ENCODE data around the gene ITPKC.

Gene ITPKC

GRCh38 chr19:40690693-40691420, 26.1 kb upstream of the ITPKC start:
- peak; percentile 81 to 83 for DNase-seq

- no peak for DNase-seq
Measured at GRCh38 chr19:40691421-40692211, 25.3 kb upstream of the ITPKC start.

- DNase-seq = no peak
Measured at GRCh38 chr19:40692212-40692551, 24.7 kb upstream of the ITPKC start.

GRCh38 chr19:40693150-40693788, 23.6 kb upstream of the ITPKC start:
- no peak for DNase-seq

GRCh38 chr19:40693896-40694295, 23.0 kb upstream of the ITPKC start:
- DNase-seq = no peak

- no peak for DNase-seq
Measured at GRCh38 chr19:40695881-40696280, 21.0 kb upstream of the ITPKC start.

- DNase-seq = no peak
Measured at GRCh38 chr19:40697007-40697406, 19.9 kb upstream of the ITPKC start.

GRCh38 chr19:40700083-40700482, 16.8 kb upstream of the ITPKC start:
- no peak for DNase-seq

- no peak for DNase-seq
Measured at GRCh38 chr19:40701758-40702157, 15.2 kb upstream of the ITPKC start.

- DNase-seq = no peak
Measured at GRCh38 chr19:40702337-40703012, 14.4 kb upstream of the ITPKC start.

GRCh38 chr19:40703029-40703755, 13.7 kb upstream of the ITPKC start:
- DNase-seq = no peak

- no peak for DNase-seq
Measured at GRCh38 chr19:40704491-40705361, 12.2 kb upstream of the ITPKC start.

- no peak for DNase-seq
Measured at GRCh38 chr19:40705362-40705651, 11.6 kb upstream of the ITPKC start.

- no peak for DNase-seq
Measured at GRCh38 chr19:40705950-40706619, 10.8 kb upstream of the ITPKC start.

GRCh38 chr19:40707615-40708014, 9.3 kb upstream of the ITPKC start:
- DNase-seq = no peak

GRCh38 chr19:40709817-40710216, 7.1 kb upstream of the ITPKC start:
- DNase-seq = no peak

- DNase-seq = no peak
Measured at GRCh38 chr19:40713939-40714338, 3.0 kb upstream of the ITPKC start.

GRCh38 chr19:40714441-40715299, 2.2 kb upstream of the ITPKC start:
- DNase-seq = peak; percentile 88 to 89

GRCh38 chr19:40716031-40716481, 856 bp upstream of the ITPKC start:
- DNase-seq = peak; percentile 73 to 79

GRCh38 chr19:40717325-40717879, 490 bp downstream of the ITPKC start:
- no peak for DNase-seq
